HUDEP-2 (cell line): ENCODE measurements around the gene TNFRSF8.
"Not testable (repeated sequence)": the region's sequence is repeated elsewhere in the genome, so short reads cannot be mapped to it uniquely, and the experiment has no call there.

Source experiments
- DNase-seq, 76 experiments: peaks; one replicate each; lab custom pipeline; 2025; ENCODE audit not compliant: unreplicated experiment in 76 of 76; lab: John Stamatoyannopoulos, UW

Gene TNFRSF8

GRCh38 chr1:12038356-12039163 is 24.5 kb upstream of the TNFRSF8 start:
- DNase-seq: no peak

DNA sequence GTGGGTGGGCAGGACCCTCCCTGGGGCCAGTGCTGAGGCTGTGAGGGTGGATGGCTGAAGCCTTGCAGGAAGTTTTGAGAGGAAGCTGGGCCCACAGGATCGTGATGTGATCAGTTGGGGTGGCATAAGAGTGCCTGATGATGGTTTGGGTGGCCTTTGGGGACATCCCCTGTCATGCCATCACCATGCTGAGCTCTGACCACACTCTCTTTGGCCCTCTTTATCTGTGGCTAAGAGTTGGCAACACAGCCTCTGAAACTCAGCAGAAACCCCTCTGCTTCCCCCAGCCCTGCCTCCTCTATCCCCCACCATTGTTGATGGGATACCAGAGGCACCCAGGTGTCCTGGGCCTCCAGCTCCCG is 24.0 kb upstream of the TNFRSF8 start:
- no peak for DNase-seq

DNA sequence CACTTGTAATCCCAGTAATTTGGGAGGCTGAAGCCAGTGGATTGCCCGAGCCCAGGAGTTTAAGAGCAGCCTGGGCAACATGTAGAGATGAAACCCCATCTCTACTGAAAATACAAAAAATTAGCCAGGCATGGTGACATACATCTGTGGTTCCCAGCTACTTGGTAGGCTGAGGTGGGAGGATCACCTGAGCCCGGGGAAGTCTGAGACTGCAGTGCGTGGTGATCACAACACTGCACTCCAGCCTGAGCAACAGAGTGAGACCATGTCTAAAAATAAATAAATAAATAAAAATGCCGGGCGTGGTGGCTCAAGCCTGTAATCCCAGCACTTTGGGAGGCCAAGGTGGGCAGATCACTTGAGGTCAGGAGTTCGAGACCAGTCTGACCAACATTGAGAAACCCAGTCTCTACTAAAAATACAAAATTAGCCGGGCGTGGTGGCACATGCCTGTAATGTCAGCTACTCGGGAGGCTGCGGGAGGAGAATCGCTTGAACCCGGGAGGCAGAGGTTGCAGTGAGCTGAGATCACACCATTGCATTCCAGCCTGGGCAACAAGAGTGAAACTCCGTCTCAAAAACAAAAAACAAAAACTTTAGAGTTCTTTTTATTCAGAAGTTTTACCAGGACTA is 23.2 kb upstream of the TNFRSF8 start:
- not testable (repeated sequence) for DNase-seq

DNA sequence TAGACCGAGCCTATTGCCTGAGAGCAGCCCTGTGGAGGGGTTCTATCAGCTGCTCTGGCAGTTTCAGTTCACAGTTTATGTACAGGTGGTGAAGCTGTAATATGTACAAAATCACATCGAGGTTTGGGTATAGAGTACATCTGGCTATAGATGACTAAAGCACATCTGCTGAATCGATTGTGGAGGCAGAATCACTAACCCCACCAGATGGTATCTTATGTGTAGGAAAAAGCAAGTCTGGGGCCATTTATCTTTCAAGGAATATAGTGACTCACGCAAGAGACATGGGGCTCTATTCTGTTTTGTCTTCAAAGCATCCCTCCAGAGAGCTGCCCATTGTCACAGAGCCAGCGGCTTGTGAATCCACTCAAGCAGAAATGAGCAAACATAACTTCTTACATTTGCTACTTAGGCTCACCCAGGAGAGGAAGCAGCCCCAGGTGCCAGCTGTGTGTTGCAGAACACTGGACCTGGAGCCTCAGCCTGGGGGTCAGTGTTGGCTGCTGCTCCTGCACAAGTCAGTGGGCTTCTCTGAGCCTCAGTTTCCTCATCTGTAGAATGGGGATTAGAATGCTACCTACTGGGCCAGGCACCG is 22.5 kb upstream of the TNFRSF8 start:
- DNase-seq: no peak

DNA sequence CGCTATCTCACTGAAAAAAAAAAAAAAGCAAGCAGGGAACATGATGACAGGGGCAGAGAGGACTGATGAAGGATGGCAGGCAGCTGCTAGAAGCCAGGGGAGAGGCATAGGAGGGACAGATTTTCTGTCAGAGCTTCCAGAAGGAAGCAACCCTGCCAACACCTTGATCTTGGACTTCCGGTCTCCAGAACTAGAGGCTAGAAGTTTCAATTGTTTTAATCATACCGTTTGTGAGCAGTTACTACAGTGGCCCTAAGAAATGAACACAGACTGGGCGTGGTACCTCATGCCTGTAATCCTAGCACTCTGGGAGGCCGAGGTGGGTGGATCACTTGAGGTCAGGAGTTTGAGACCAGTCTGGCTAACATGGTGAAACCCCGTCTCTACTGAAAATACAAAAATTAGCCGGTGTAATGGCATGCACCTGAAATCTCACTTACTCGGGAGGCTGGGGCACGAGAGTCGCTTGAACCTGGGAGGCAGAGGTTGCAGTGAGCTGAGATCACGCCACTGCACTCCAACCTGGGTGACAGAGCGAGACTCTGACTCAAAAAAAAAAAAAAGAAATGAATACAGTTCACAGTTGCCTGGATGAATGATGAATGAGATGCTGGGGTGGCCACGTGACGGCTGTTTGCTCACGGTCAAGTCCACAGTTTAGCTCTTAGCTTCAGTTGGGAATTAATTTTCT is 18.8 kb upstream of the TNFRSF8 start:
- DNase-seq: not testable (repeated sequence)

- DNase-seq: no peak
Measured at GRCh38 chr1:12046749-12047119, 16.4 kb upstream of the TNFRSF8 start.

- DNase-seq: no peak
Measured at GRCh38 chr1:12047120-12047876, 15.8 kb upstream of the TNFRSF8 start.

DNA sequence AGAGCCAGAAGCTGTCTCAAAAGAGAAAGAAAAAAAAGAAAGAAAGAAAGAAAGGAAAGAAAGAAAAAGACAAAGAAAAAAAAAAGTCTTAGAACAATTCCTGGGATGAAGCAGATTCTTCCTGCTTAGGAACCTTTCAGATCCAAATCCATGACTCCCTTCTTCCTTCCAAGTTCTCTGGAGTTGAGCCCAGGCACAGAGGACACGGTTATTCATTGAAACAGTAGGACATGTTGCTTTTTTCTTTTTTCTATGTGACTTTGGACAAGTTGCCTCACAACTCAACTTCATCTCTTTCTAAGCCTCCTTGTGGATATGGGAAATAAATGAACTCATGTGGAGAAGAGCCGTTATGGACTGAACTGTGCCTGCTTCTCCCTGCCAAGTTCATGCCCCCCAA is 14.7 kb upstream of the TNFRSF8 start:
- no peak for DNase-seq

- no peak for DNase-seq
Measured at GRCh38 chr1:12049616-12050015, 13.5 kb upstream of the TNFRSF8 start.

DNA sequence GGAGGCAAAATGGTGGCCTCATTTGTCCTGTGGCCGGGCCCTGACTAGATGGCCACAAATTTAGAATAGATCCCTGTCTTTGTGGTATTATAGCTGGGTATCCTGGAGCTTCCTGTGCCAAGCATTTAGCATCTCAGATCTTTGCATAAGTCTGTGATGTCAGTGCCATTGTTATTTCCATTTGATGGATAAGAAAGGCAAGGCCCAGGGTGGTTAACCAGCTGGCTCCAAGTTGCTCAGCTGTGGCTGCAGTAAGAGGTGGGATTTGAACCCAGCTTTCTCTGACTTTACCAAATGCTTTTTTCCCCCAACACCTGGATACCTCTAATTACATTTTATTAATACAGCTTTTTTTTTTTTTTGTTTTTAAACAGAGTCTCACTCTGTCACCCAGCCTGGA is 11.7 kb upstream of the TNFRSF8 start:
- DNase-seq: no peak

DNA sequence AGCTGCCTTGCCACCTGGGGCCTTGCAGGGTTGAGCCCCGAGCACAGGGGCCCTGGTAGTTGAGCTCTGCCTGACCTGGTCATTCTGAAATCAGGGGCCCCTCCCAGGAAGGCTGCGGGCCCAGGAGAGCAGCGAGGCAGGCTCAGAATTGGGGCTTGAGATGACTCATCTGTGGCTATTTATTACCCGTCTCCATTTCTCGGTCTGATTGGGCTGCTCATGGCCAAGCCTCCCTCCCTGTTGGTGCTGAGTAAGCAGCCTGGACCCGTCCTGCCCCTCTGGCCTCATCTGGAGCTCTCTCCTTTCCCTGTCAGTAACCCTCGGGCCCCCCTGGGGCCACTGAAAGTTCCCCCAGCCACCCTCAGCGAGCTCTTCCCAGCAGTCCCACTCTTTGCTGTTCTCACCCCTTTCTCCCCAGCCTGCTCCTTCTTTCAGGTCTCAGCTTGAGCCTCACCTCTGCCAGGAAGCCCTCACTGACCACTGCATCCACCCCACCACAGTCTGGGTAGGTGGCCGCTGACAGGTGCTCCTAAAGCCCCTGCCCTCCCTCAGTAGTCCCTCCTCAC is 11.0 kb upstream of the TNFRSF8 start:
- DNase-seq: peak in 17 of 76 experiments; percentile 4 to 54 (median 25)

- no peak for DNase-seq
Measured at GRCh38 chr1:12052997-12053686, 10.0 kb upstream of the TNFRSF8 start.

GRCh38 chr1:12053752-12054548 is 9.2 kb upstream of the TNFRSF8 start:
- DNase-seq: no peak

DNA sequence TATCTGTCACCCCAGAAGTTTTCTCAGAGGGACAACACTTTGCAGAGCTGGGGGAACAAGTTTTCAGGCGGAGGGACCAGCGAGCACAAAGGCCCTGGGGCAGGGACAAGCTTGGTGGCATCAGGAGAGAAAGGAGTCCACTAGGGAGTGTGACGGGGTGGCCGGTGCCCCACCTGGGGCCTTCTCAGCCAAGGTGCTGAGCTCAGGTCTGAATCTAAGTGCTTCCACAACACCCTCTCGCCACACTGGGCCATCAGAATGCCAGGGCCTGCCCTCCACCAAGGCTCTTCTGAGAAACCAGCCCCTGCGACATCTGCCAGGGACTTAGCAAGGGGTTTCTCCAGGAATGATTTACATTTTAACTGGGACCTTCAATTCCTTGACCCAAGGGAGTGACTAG is 7.8 kb upstream of the TNFRSF8 start:
- no peak for DNase-seq

- DNase-seq: no peak
Measured at GRCh38 chr1:12056331-12056841, 6.7 kb upstream of the TNFRSF8 start.

GRCh38 chr1:12057382-12057781 is 5.7 kb upstream of the TNFRSF8 start:
- DNase-seq: no peak

DNA sequence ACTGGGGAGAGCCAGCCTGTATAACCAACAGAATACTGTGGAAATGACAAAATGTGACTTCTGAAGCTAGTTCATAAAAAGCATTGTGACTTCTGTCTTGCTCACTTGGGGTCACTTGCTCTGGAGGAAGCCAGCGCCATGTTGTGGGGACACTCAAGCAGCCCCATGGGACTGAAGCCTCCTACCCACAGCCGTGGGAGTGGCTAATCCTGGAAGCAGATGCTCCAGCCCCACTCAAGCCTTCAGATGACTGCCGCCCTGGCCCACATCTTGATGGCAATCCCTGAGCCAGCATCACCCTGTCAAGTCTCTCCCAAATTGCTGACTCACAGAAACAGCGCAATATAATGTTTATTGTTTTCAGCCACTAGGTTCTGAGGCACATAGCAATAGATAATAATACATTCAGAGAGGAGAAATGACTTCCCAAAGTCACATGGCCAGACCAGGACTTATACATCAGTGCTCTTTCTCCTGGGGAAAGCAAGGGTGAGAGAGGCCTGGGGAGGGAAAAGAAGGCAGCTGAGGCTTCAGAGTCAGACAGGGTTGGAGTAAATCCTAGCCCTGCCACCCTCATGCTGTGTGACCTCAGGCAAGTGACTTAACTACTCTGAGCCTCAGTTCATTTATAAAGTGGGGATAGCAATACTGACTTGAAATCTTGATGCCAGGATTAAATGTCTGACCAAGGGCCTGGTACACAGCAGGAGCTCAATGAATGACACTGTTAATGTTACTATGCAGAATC is 5.0 kb upstream of the TNFRSF8 start:
- no peak for DNase-seq

- no peak for DNase-seq
Measured at GRCh38 chr1:12059226-12059625, 3.9 kb upstream of the TNFRSF8 start.
